LNCaP clone FGC (cell line): Measurements from ENCODE around the gene IFT20.
A peak's percentile ranks its signal among the peaks of the same experiment; 100 is the strongest.

Source experiments
- DNase-seq: peaks from one replicate; pipeline ENCODE4 v3.0.0-alpha.2; 2011; ENCODE audit warnings: low read depth
- H3K4me3 ChIP-seq: 2 replicates; pipeline ENCODE4 v1.5.1; 2011; ENCODE audit warnings: mild to moderate bottlenecking, low read depth, low read length, control low read depth
- CTCF ChIP-seq: IDR thresholded peaks from 2 replicates; pipeline ENCODE4 v1.5.1; 2012; ENCODE audit warnings: mild to moderate bottlenecking; ENCODE audit not compliant: control insufficient read depth, insufficient read depth; ENCODE audit errors: extremely low read depth

The IFT20 gene

DNA sequence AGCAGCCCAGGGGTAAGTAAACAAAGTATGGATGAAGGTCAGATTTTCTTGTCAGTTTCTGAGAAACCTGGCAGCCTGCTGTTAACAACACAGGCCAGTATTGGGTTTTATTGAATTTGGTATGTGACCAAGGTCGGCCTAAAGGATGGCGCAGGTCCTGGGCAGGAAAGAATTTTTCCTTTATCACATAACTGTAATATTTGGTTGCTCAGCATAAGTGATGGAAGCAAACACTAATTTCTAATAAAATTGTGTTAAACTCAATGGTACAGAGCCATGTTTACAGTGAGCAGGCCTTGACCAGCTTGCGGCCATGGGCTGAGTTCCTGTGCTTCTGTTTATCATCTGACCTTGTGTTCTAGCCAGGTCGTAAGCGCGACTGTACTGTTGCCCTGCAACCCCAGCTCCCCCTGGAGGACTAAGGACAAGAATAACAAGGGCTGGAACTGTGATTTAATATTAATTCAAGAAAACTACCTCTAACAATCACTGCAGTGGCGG, 11.5 kb upstream of the IFT20 start:
- peak; percentile 81 for DNase-seq
- H3K4me3 ChIP-seq: no peak overlapping the region
- peak; percentile 81 for TF ChIP-seq CTCF

- H3K4me3 ChIP-seq: no peak overlapping the region
- no peak for DNase-seq
- no peak for TF ChIP-seq CTCF
Measured at GRCh38 chr17:28346199-28346580, 10.9 kb upstream of the IFT20 start.

GRCh38 chr17:28345419-28346198, 10.3 kb upstream of the IFT20 start:
- no peak for DNase-seq
- no peak overlapping the region for H3K4me3 ChIP-seq

GRCh38 chr17:28344435-28344901, 9.2 kb upstream of the IFT20 start:
- no peak for TF ChIP-seq CTCF
- H3K4me3 ChIP-seq: no peak overlapping the region
- no peak for DNase-seq

More at GRCh38 chr17:28345419-28346198, 10.3 kb upstream of the IFT20 start:
- no peak for TF ChIP-seq CTCF

DNA sequence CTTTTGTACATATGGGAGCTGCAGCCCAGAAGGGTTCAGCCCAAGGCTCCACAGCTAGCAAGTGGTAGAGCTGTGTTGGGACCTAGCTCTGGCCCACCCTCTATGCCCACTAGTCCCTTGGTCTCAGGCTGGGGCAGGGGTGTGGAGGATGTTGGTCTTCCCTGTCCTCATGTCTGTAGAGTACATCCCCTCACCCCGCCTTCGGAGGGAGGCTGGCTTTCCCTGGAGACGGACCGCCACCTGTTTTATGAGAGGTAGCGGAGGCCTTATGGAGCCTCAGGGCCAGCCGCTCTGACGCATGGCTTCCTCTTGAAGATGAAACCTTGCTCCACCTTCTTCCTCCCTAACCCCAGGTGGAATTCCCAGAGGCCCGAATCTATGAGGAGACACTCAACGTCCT, 8.7 kb upstream of the IFT20 start:
- DNase-seq: no peak
- no peak for TF ChIP-seq CTCF
- H3K4me3 ChIP-seq: no peak overlapping the region

DNA sequence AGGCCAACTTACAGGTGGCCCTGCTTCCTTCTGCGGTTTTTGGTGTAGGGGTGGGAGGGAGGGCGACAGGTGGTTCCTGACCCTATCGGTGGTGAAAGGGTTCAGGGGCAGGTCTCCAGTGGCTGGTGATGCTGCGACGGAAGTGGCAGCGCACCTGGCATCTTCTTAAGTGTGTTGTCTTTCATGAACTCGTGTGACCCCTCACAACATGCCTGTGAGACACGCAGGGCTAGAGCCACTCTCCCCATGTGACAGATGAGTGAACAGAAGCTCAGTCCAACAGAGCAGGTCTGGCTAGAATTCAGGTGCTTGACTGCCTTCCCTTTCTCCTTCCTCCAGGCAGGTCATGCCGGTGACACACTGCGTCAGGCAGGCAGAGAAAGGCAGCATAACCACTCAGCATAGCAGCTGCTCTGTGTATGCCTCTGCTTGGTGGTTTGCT, 8.2 kb upstream of the IFT20 start:
- TF ChIP-seq CTCF: no peak
- no peak overlapping the region for H3K4me3 ChIP-seq

More for the DNA sequence above, 8.2 kb upstream of the IFT20 start:
- DNase-seq: no peak
